Colonic mucosa (tissue), 4 donors: ENCODE results near the gene APBB2. TPM values are rescaled to one million over a fixed set of nuclear protein-coding genes. Genes with fewer than 3 reads are reported as not detected.
"Not testable (repeated sequence)": the region's sequence is repeated elsewhere in the genome, so short reads cannot be mapped to it uniquely, and the experiment has no call there.

Source experiments
- DNase-seq: peaks from one replicate; pipeline ENCODE4 v3.0.0-alpha.2; 2020
- H3K27ac ChIP-seq: fragments of 200-600 bp; one replicate; pipeline ENCODE4 v1.8.0; 2021
- H3K27me3 ChIP-seq: fragments of 200-600 bp; one replicate; pipeline ENCODE4 v1.8.0; 2021
- H3K36me3 ChIP-seq: fragments of 200-600 bp; one replicate; pipeline ENCODE4 v1.8.0; 2021
- H3K4me1 ChIP-seq: fragments of 200-600 bp; one replicate; pipeline ENCODE4 v1.8.0; 2021; ENCODE audit warnings: mild to moderate bottlenecking
- H3K4me3 ChIP-seq: fragments of 200-600 bp; one replicate; pipeline ENCODE4 v1.8.0; 2021
- H3K9ac ChIP-seq, 2 donors: one replicate each; pipeline ENCODE4 v1.7.0; 2013; ENCODE audit warnings: control low read depth in 2 of 2, low read depth in 2 of 2, low read length in 2 of 2
- H3K9me3 ChIP-seq: fragments of 200-600 bp; one replicate; pipeline ENCODE4 v1.8.0; 2021
- intact Hi-C: fragments of 100-400 bp; cut with DNase I; formaldehyde crosslinking; loops from one replicate; pipeline ENCODE4 v1.14.1; 2022
- total RNA-seq, 2 donors: library from RNA; stranded (reverse); fragmentation: NEBNext Ultra II Directional in 1 of 2; extraction: Animal tissue kit (Norgen Biotek cat#: 25700) in 1 of 2; gene quantifications; one replicate each; pipeline ENCODE4 v1.2.1, GENCODE V29; 2021
- TF ChIP-seq, protein P1 (sequence below): fragments of 200-600 bp; IDR thresholded peaks from one replicate; pipeline ENCODE4 v1.8.0; 2022; ENCODE audit warnings: antibody characterized with exemption, mild to moderate bottlenecking
- donor health status: healthy.
- donor health status: DM: no; HTN: no; CAD: no.
- donor health status: DM: no; HTN: no; CAD: no.

Gene APBB2
- total RNA-seq, 2 donors from 2014 or later = 22.8 to 27.5 TPM

DNA sequence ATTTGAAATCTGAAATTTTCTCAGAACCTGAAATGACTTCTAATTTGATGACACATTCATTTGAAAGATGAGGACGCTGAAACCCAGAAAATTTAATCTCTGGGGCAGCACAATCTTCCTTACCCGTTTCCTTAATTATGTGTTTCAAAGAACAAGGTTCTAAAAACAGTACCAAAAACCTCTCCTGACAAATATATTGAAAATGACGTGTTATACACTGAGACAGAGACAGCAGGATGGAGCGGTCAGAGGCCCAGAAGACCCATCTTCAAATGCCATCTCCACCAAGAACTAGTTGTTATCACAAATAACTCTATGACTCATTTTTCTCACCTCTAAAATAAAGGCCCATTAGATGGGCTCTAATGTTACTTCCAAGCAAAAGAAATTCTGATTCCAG is 287.3 kb downstream of the APBB2 start:
- no peak overlapping the region for H3K4me3 ChIP-seq
- no peak for DNase-seq
- H3K9ac ChIP-seq = no peak overlapping the region
- TF ChIP-seq, protein P1, sequence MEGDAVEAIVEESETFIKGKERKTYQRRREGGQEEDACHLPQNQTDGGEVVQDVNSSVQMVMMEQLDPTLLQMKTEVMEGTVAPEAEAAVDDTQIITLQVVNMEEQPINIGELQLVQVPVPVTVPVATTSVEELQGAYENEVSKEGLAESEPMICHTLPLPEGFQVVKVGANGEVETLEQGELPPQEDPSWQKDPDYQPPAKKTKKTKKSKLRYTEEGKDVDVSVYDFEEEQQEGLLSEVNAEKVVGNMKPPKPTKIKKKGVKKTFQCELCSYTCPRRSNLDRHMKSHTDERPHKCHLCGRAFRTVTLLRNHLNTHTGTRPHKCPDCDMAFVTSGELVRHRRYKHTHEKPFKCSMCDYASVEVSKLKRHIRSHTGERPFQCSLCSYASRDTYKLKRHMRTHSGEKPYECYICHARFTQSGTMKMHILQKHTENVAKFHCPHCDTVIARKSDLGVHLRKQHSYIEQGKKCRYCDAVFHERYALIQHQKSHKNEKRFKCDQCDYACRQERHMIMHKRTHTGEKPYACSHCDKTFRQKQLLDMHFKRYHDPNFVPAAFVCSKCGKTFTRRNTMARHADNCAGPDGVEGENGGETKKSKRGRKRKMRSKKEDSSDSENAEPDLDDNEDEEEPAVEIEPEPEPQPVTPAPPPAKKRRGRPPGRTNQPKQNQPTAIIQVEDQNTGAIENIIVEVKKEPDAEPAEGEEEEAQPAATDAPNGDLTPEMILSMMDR = no peak
- H3K27ac ChIP-seq = no peak overlapping the region
- H3K4me1 ChIP-seq = no peaks in the 10 kb centered on the region
- no peaks in the 10 kb centered on the region for H3K27me3 ChIP-seq
- no peaks in the 10 kb centered on the region for H3K9me3 ChIP-seq
- intact Hi-C loops = loop anchor here (2.0 kb wide), 1 partner anchor 288 kb away; the partner anchor contains the start of gene APBB2
- no peaks in the 10 kb centered on the region for H3K36me3 ChIP-seq

DNA sequence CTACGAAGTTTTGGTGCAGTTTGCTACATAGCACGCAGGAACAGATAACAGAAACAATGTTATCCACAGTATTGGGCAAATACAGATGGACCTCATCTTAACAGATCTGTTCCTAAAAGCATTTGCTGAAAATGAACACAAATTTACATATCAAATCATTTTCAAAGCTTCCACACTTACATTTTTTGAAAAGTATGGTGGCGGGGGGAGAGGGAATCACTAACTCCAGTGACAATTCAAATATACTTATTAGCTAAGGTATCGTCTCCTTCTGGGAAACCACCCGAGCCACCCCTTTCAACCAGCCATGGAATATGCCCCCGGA is 289.6 kb downstream of the APBB2 start:
- Histone ChIP-seq H3K9me3 (no peaks in the 10 kb centered on the region), H3K4me3 (no peak overlapping the region), H3K27ac (no peak overlapping the region), H3K4me1 (no peaks in the 10 kb centered on the region), H3K27me3 (no peaks in the 10 kb centered on the region), H3K9ac (no peak overlapping the region), H3K36me3 (no peaks in the 10 kb centered on the region)
- TF ChIP-seq, protein P1 = no peak
- DNase-seq = no peak
- intact Hi-C loops = no loop called here

DNA sequence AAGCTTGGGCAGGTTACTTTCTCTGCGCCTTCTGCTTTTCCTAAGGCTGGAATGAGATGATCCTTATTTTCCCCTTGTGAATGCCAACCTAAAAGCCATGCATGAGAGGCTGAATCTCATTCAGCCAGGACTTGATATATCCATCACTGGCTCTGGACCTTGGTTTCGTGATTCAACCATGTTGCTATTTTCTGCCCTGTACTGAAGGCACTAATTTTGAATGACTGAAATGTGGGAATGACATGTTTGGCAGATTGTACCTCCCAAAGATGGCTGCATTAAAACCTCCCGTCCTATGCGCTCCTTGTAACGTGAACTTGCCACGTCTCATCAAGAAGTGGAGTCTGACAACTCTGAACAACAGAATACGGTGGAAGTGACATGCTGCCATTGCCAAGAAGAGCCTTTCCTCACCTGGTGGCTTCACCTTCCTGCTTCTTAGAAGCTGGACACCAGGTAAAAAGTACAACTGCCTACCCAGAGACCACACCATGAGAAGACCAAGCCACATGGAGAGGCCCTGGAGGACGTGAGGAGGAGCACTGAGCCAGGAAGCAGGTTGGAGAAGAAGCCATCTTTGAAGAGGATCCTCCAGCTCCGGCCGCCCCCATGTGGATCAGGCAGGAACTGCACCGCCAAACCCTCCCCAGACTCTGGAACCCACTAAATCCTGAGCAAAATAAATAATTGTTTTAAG is 290.1 kb downstream of the APBB2 start:
- no peaks in the 10 kb centered on the region for H3K27me3 ChIP-seq
- H3K4me1 ChIP-seq = no peaks in the 10 kb centered on the region
- no peaks in the 10 kb centered on the region for H3K9me3 ChIP-seq
- no peak overlapping the region for H3K27ac ChIP-seq
- TF ChIP-seq, protein P1 = peak; percentile 87
- peak; percentile 68 for DNase-seq
- intact Hi-C loops = no loop called here
- no peaks in the 10 kb centered on the region for H3K36me3 ChIP-seq
- no peak overlapping the region for H3K4me3 ChIP-seq
- H3K9ac ChIP-seq = no peak overlapping the region

DNA sequence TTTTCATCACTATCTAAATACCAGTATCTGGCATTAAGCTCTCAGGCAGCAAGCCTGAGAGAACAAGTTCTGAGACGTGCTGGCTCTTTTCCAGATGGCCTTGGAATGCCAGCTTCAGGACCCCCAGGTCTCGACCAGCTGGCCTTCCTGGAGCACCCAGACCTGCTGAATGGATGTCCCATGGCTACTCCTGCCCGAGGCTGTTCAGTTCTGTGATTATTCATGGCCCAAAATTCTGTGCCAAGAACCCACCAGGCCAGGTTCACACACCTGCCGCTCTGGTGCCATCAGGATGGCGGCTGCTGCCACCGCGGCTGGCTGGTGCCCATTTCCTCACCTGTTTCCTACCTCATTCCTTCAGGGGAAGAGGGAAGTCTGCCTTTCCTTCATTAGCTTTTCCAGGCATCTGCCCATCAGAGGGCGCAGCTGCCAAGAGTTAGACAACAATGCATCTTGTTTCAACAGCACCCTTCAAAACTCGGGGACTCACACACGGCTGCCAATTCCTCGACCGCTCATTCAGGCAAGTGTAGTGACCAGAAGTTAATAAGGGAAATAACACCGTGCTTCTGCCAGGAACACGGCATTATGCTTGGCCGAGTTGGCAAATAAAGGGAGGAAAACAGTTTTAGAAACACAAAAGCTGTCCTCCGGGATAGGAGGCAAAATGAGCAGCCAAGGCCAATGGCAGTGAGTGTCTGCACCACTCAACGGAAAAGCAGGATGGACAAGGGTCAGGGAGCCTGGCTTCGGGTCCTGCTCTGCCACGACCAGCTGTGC is 290.8 kb downstream of the APBB2 start:
- intact Hi-C loops = no loop called here
- TF ChIP-seq, protein P1 = no peak
- Histone ChIP-seq H3K9ac (no peak overlapping the region), H3K4me1 (no peaks in the 10 kb centered on the region), H3K4me3 (no peak overlapping the region), H3K9me3 (no peaks in the 10 kb centered on the region), H3K36me3 (no peaks in the 10 kb centered on the region), H3K27ac (no peak overlapping the region), H3K27me3 (no peaks in the 10 kb centered on the region)
- no peak for DNase-seq

DNA sequence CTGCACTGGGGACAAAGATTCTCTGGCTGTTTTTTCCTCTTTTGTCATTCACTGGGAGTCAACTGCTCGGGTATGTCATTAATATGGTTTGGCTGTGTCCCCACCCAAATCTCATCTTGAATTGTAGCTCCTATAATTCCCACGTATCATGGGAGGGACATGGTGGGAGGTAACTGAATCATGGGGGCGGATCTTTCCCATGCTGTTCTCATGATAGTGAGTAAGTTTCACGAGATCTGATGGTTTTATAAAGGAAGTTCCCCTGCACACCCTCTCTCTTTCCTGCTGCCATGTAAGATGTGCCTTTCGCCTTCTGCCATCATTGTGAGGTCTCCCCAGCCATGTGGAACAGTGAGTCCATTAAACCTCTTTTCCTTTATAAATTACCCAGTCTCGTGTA is 294.4 kb downstream of the APBB2 start:
- not testable (repeated sequence) for H3K9ac ChIP-seq, H3K4me3 ChIP-seq, DNase-seq, H3K27me3 ChIP-seq, H3K27ac ChIP-seq, H3K36me3 ChIP-seq, H3K9me3 ChIP-seq, H3K4me1 ChIP-seq
- intact Hi-C loops = loop anchor here (5.0 kb wide), 1 partner anchor 178 kb away; no protein-coding TSS in a partner anchor

DNA sequence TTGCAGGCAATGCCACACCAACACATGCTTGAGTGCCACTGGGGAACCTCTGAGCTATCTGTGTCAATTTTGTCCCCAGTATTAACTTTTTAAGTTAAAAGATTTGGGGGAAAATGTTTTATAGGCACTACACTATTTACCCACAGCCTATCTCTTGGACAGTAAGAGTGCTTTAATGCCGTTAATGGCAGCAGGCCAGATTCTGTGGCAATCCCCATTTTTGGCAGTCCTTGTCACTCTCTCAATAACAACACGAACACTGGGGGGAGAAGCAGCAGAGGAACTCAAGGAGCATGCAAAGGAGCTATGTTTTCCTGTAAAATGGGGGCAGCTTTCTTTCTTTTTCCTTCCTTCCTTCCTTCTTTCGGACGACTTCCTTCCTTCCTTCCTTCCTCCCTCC is 296.0 kb downstream of the APBB2 start:
- no peaks in the 10 kb centered on the region for H3K27me3 ChIP-seq
- TF ChIP-seq, protein P1 = no peak
- no peaks in the 10 kb centered on the region for H3K4me1 ChIP-seq
- intact Hi-C loops = loop anchor here (5.0 kb wide), 1 partner anchor 176 kb away; no protein-coding TSS in a partner anchor
- H3K4me3 ChIP-seq = no peak overlapping the region
- no peak overlapping the region for H3K9ac ChIP-seq
- no peaks in the 10 kb centered on the region for H3K9me3 ChIP-seq
- DNase-seq = peak; percentile 54
- H3K27ac ChIP-seq = no peak overlapping the region
- H3K36me3 ChIP-seq = no peaks in the 10 kb centered on the region
